Activated T-cell treated with anti-CD3 and anti-CD28 coated beads, Interleukin-2, amount 50 U/mL, for 72 hours (primary cell): ENCODE measurements around the gene MTRR. TPM values are rescaled to one million over a fixed set of nuclear protein-coding genes. Genes with fewer than 3 reads are reported as not detected.

Experiments used
- ATAC-seq, 2 donors: fragments of 150-1000 bp; cut with Tn5 transposase; replicated peaks in 1 of 2; 2 replicates each; pipeline ENCODE4 v1.10.0; 2021; ENCODE audit warnings: moderate library complexity in 2 of 2, mild to moderate bottlenecking in 1 of 2
- DNase-seq, 2 donors: peaks; one replicate each; pipeline ENCODE4 v3.0.0; 2021 to 2022; ENCODE audit warnings: mixed read lengths in 1 of 2
- H3K27ac Mint-ChIP-seq: one replicate; pipeline ENCODE4 v1.8.0; 2022; ENCODE audit warnings: mild to moderate bottlenecking, moderate library complexity, mixed read lengths
- H3K27me3 Mint-ChIP-seq: one replicate; pipeline ENCODE4 v1.8.0; 2022; ENCODE audit warnings: low read depth, mixed read lengths
- H3K36me3 Mint-ChIP-seq, 2 donors: one replicate each; pipeline ENCODE4 v1.8.0; 2022; ENCODE audit warnings: mixed read lengths in 2 of 2, mild to moderate bottlenecking in 1 of 2; ENCODE audit not compliant: insufficient read depth in 2 of 2
- H3K4me1 Mint-ChIP-seq: one replicate; pipeline ENCODE4 v1.8.0; 2022; ENCODE audit warnings: low read depth, mixed read lengths
- H3K4me3 Mint-ChIP-seq, 2 donors: one replicate each; pipeline ENCODE4 v1.8.0; 2022; ENCODE audit warnings: mild to moderate bottlenecking in 2 of 2, mixed read lengths in 2 of 2, moderate library complexity in 2 of 2
- H3K9me3 Mint-ChIP-seq, 2 donors: one replicate each; pipeline ENCODE4 v1.8.0; 2022; ENCODE audit warnings: mixed read lengths in 2 of 2
- total RNA-seq, 2 donors: library from RNA; stranded (reverse); gene quantifications; one replicate each; pipeline ENCODE4 v1.2.3, GENCODE V29; 2022

MTRR gene
- total RNA-seq, 2 donors from 2014 or later, result 65.0 to 67.6 TPM

- no peak overlapping the region for H3K4me3 Mint-ChIP-seq
- no peaks in the 10 kb centered on the region for H3K9me3 Mint-ChIP-seq
- ATAC-seq, result no peak
- no peak for DNase-seq
- peaks cover 13% of the 10 kb centered on the region for H3K4me1 Mint-ChIP-seq
- H3K27ac Mint-ChIP-seq, result no peak overlapping the region
- peaks cover 17 to 48% of the 10 kb centered on the region in 2 donors for H3K36me3 Mint-ChIP-seq
- H3K27me3 Mint-ChIP-seq, result no peaks in the 10 kb centered on the region
These were observed 15.7 kb downstream of the MTRR start for GRCh38 chr5:7884491-7885267.

GRCh38 chr5:7886849-7887475 is 18.0 kb downstream of the MTRR start:
- ATAC-seq (no peak), DNase-seq (no peak)
- H3K27ac Mint-ChIP-seq, result peak overlapping the region; percentile 46
- peaks cover 10 to 44% of the 10 kb centered on the region in 2 donors for H3K36me3 Mint-ChIP-seq
- H3K4me1 Mint-ChIP-seq, result peaks cover 2% of the 10 kb centered on the region
- H3K27me3 Mint-ChIP-seq, result no peaks in the 10 kb centered on the region
- H3K9me3 Mint-ChIP-seq, result no peaks in the 10 kb centered on the region
- H3K4me3 Mint-ChIP-seq, result no peak overlapping the region

GRCh38 chr5:7888901-7889300 is 20.0 kb downstream of the MTRR start:
- H3K9me3 Mint-ChIP-seq, result no peaks in the 10 kb centered on the region
- H3K27ac Mint-ChIP-seq, result no peak overlapping the region
- H3K4me1 Mint-ChIP-seq, result peaks cover 7% of the 10 kb centered on the region
- H3K36me3 Mint-ChIP-seq, result peaks cover 3 to 46% of the 10 kb centered on the region in 2 donors
- no peak for DNase-seq
- ATAC-seq, result no peak
- no peak overlapping the region for H3K4me3 Mint-ChIP-seq
- H3K27me3 Mint-ChIP-seq, result no peaks in the 10 kb centered on the region

GRCh38 chr5:7894439-7894838 is 25.5 kb downstream of the MTRR start:
- no peak overlapping the region for H3K27ac Mint-ChIP-seq
- H3K4me3 Mint-ChIP-seq, result peak overlapping the region in 1 of 2 donors; percentile 29
- H3K9me3 Mint-ChIP-seq, result no peaks in the 10 kb centered on the region
- H3K27me3 Mint-ChIP-seq, result no peaks in the 10 kb centered on the region
- DNase-seq (no peak), ATAC-seq (no peak)
- H3K36me3 Mint-ChIP-seq, result peaks cover 16 to 61% of the 10 kb centered on the region in 2 donors
- peaks cover 25% of the 10 kb centered on the region for H3K4me1 Mint-ChIP-seq

GRCh38 chr5:7894860-7895259 is 25.9 kb downstream of the MTRR start:
- peak overlapping the region in 1 of 2 donors; percentile 29 for H3K4me3 Mint-ChIP-seq
- no peaks in the 10 kb centered on the region for H3K27me3 Mint-ChIP-seq
- no peak overlapping the region for H3K27ac Mint-ChIP-seq
- peaks cover 25% of the 10 kb centered on the region for H3K4me1 Mint-ChIP-seq
- no peaks in the 10 kb centered on the region for H3K9me3 Mint-ChIP-seq
- peak; percentile 89 to 96 for ATAC-seq
- H3K36me3 Mint-ChIP-seq, result peaks cover 14 to 62% of the 10 kb centered on the region in 2 donors
- DNase-seq, result no peak

- no peaks in the 10 kb centered on the region for H3K9me3 Mint-ChIP-seq
- H3K4me3 Mint-ChIP-seq, result no peak overlapping the region
- peak in 1 of 2 donors; percentile 53 for ATAC-seq
- no peak overlapping the region for H3K27ac Mint-ChIP-seq
- H3K27me3 Mint-ChIP-seq, result no peaks in the 10 kb centered on the region
- DNase-seq, result peak; percentile 21 to 36
- H3K4me1 Mint-ChIP-seq, result peaks cover 28% of the 10 kb centered on the region
- peaks cover 16 to 67% of the 10 kb centered on the region in 2 donors for H3K36me3 Mint-ChIP-seq
These were observed 28.2 kb downstream of the MTRR start for GRCh38 chr5:7897014-7897600.

GRCh38 chr5:7902201-7902600 is 33.3 kb downstream of the MTRR start:
- ATAC-seq (no peak), DNase-seq (no peak)
- Mint-ChIP-seq H3K4me3 (no peak overlapping the region), H3K27ac (peak overlapping the region; percentile 18), H3K4me1 (peaks cover 25% of the 10 kb centered on the region), H3K9me3 (peaks cover 0 to 2% of the 10 kb centered on the region in 2 donors), H3K27me3 (no peaks in the 10 kb centered on the region), H3K36me3 (peaks cover 23 to 69% of the 10 kb centered on the region in 2 donors)

- peaks cover 25% of the 10 kb centered on the region for H3K4me1 Mint-ChIP-seq
- no peaks in the 10 kb centered on the region for H3K27me3 Mint-ChIP-seq
- H3K4me3 Mint-ChIP-seq, result no peak overlapping the region
- peaks cover 25 to 73% of the 10 kb centered on the region in 2 donors for H3K36me3 Mint-ChIP-seq
- ATAC-seq (no peak), DNase-seq (no peak)
- H3K27ac Mint-ChIP-seq, result no peak overlapping the region
- peaks cover 1 to 5% of the 10 kb centered on the region in 2 donors for H3K9me3 Mint-ChIP-seq
These were observed 34.0 kb downstream of the MTRR start for GRCh38 chr5:7902666-7903625.

GRCh38 chr5:7904170-7904569 is 35.2 kb downstream of the MTRR start:
- peak overlapping the region; percentile 10 for H3K27ac Mint-ChIP-seq

GRCh38 chr5:7907612-7908011 is 38.7 kb downstream of the MTRR start:
- no peak for ATAC-seq
- Mint-ChIP-seq H3K9me3 (peaks cover 11 to 16% of the 10 kb centered on the region in 2 donors), H3K27ac (no peak overlapping the region), H3K27me3 (no peaks in the 10 kb centered on the region), H3K36me3 (peaks cover 20 to 60% of the 10 kb centered on the region in 2 donors), H3K4me3 (no peak overlapping the region), H3K4me1 (peaks cover 17% of the 10 kb centered on the region)
- DNase-seq, result no peak

More at GRCh38 chr5:7904170-7904569, 35.2 kb downstream of the MTRR start:
- Mint-ChIP-seq H3K36me3 (peaks cover 23 to 73% of the 10 kb centered on the region in 2 donors), H3K4me3 (peak overlapping the region; percentile 11 to 35), H3K4me1 (peaks cover 25% of the 10 kb centered on the region), H3K9me3 (peaks cover 5 to 9% of the 10 kb centered on the region in 2 donors), H3K27me3 (no peaks in the 10 kb centered on the region)
- ATAC-seq, result peak; percentile 81 to 88
- DNase-seq, result no peak

- DNase-seq (no peak), ATAC-seq (no peak)
- Mint-ChIP-seq H3K4me1 (peaks cover 10% of the 10 kb centered on the region), H3K36me3 (peaks cover 22 to 62% of the 10 kb centered on the region in 2 donors), H3K4me3 (no peak overlapping the region), H3K27ac (no peak overlapping the region), H3K27me3 (no peaks in the 10 kb centered on the region), H3K9me3 (peaks cover 15 to 23% of the 10 kb centered on the region in 2 donors)
These were observed 39.4 kb downstream of the MTRR start for GRCh38 chr5:7908317-7908716.

GRCh38 chr5:7910738-7911428 is 41.9 kb downstream of the MTRR start:
- Mint-ChIP-seq H3K9me3 (peaks cover 15 to 28% of the 10 kb centered on the region in 2 donors), H3K36me3 (peaks cover 19 to 42% of the 10 kb centered on the region in 2 donors), H3K4me3 (no peak overlapping the region), H3K27ac (no peak overlapping the region), H3K4me1 (no peaks in the 10 kb centered on the region), H3K27me3 (no peaks in the 10 kb centered on the region)
- ATAC-seq (no peak), DNase-seq (no peak)
